H1 (cell line): Measurements from ENCODE around the gene RCBTB1. TPM values are rescaled to one million over a fixed set of nuclear protein-coding genes. Genes with fewer than 3 reads are reported as not detected.

ENCODE experiments used
- CTCF ChIA-PET: fragments of 300-600 bp; sonication (Branson Sonifier 250); formaldehyde crosslinking; loops from one replicate; lab custom pipeline; 2021; ENCODE audit not compliant: partially characterized antibody; lab: Charles Lee
- POLR2A ChIA-PET: fragments of 300-600 bp; sonication (Branson Sonifier 250); formaldehyde crosslinking; loops from one replicate; lab custom pipeline; 2021; ENCODE audit warnings: inconsistent platforms; ENCODE audit not compliant: partially characterized antibody; lab: Charles Lee
- DNase-seq, 2 experiments: peaks; one replicate each; pipeline versions ENCODE4 v3.0.0 to v3.0.0-alpha.2; 2010 to 2022; ENCODE audit warnings: low spot score in 2 of 2, low read depth in 1 of 2, mixed read lengths in 1 of 2
- FAIRE-seq: peaks from 2 replicates; lab custom pipeline; 2011; peaks lifted over from hg19 to GRCh38; lab: Jason Lieb, UNC
- H2AFZ ChIP-seq: 2 replicates; pipeline ENCODE4 v1.8.1; 2012; ENCODE audit warnings: low read length, inconsistent platforms
- H2AK5ac ChIP-seq: 2 replicates; pipeline ENCODE4 v1.6.1; 2013; ENCODE audit warnings: low read depth, low read length
- H2BK120ac ChIP-seq: replicated peaks from 2 replicates; pipeline ENCODE3; 2013; ENCODE audit warnings: low read depth, low read length, inconsistent platforms
- H2BK12ac ChIP-seq: 2 replicates; pipeline ENCODE4 v1.6.1; 2013; ENCODE audit warnings: low read depth, low read length
- H2BK15ac ChIP-seq: 2 replicates; pipeline ENCODE4 v1.6.1; 2013; ENCODE audit warnings: low read length
- H2BK20ac ChIP-seq: 2 replicates; pipeline ENCODE4 v1.6.1; 2013; ENCODE audit warnings: low read length
- H2BK5ac ChIP-seq: 2 replicates; pipeline ENCODE4 v1.6.1; 2013; ENCODE audit warnings: low read depth, low read length
- H3K14ac ChIP-seq: 2 replicates; pipeline ENCODE4 v1.6.1; 2013; ENCODE audit warnings: inconsistent platforms; ENCODE audit not compliant: insufficient read length
- H3K18ac ChIP-seq: 2 replicates; pipeline ENCODE4 v1.6.1; 2013; ENCODE audit warnings: low read length; ENCODE audit errors: extremely low read depth
- H3K23ac ChIP-seq: 2 replicates; pipeline ENCODE4 v1.6.1; 2013; ENCODE audit warnings: inconsistent platforms; ENCODE audit not compliant: insufficient read length
- H3K23me2 ChIP-seq: 2 replicates; pipeline ENCODE4 v1.6.1; 2013; ENCODE audit warnings: low read depth, low read length
- H3K27ac ChIP-seq: 2 replicates; pipeline ENCODE4 v1.6.1; 2011; ENCODE audit warnings: low read depth, low read length, inconsistent platforms
- H3K27me3 ChIP-seq, 4 experiments: replicated peaks in 1 of 4; 1 replicate in 1 of 4; 2 replicates in 3 of 4; pipeline versions ENCODE4 v1.6.1 to v1.8.1; 2011 to 2013; ENCODE audit warnings: low read length in 3 of 4, mild to moderate bottlenecking in 3 of 4, inconsistent platforms in 2 of 4, mixed read lengths in 2 of 4, moderate library complexity in 1 of 4; ENCODE audit not compliant: control insufficient read depth in 3 of 4, insufficient read depth in 3 of 4; ENCODE audit errors: extremely low read depth in 1 of 4
- H3K36me3 ChIP-seq, 4 experiments: 2 replicates each; pipeline versions ENCODE4 v1.6.1 to v1.8.1; 2011 to 2013; ENCODE audit warnings: mild to moderate bottlenecking in 4 of 4, low read length in 3 of 4, moderate library complexity in 2 of 4, control low read depth in 1 of 4, inconsistent platforms in 1 of 4; ENCODE audit not compliant: insufficient read depth in 4 of 4, control insufficient read depth in 2 of 4
- H3K4ac ChIP-seq: replicated peaks from 2 replicates; pipeline ENCODE3; 2013; ENCODE audit warnings: low read length, low read depth, mixed read lengths, inconsistent platforms; ENCODE audit not compliant: insufficient read length
- H3K4me1 ChIP-seq, 4 experiments: replicated peaks in 1 of 4; 1 replicate in 1 of 4; 2 replicates in 3 of 4; pipeline versions ENCODE4 v1.6.1 to v1.8.1; 2011 to 2013; ENCODE audit warnings: low read length in 3 of 4, inconsistent platforms in 2 of 4, mixed read lengths in 1 of 4; ENCODE audit not compliant: insufficient read depth in 4 of 4, control insufficient read depth in 3 of 4
- H3K4me2 ChIP-seq, 2 experiments: 2 replicates each; pipeline versions ENCODE4 v1.6.1 to v1.8.1; 2011 to 2013; ENCODE audit warnings: low read depth in 2 of 2, low read length in 2 of 2, control low read depth in 1 of 2, inconsistent platforms in 1 of 2, mild to moderate bottlenecking in 1 of 2; ENCODE audit not compliant: insufficient read depth in 1 of 2
- H3K4me3 ChIP-seq, 4 experiments: fragments of 200-600, 300-600 bp in 1 of 4; sonication (generic), shearing (Covaris generic), sonication (Bioruptor Twin) in 1 of 4; 2 replicates each; pipeline versions ENCODE4 v1.5.1 to v1.8.1; 2011 to 2016; ENCODE audit warnings: low read length in 4 of 4, low read depth in 3 of 4, control low read depth in 2 of 4, inconsistent platforms in 2 of 4, mild to moderate bottlenecking in 2 of 4, mixed read lengths in 1 of 4, moderate library complexity in 1 of 4; ENCODE audit not compliant: insufficient read depth in 2 of 4; ENCODE audit errors: extremely low read depth in 1 of 4
- H3K56ac ChIP-seq: replicated peaks from 2 replicates; pipeline ENCODE3; 2013; ENCODE audit warnings: low read depth, mild to moderate bottlenecking, mixed read lengths, low read length, inconsistent platforms; ENCODE audit not compliant: insufficient read length
- H3K79me1 ChIP-seq: 2 replicates; pipeline ENCODE4 v1.6.1; 2013; ENCODE audit warnings: low read depth, low read length, control low read depth
- H3K79me2 ChIP-seq, 2 experiments: 2 replicates each; pipeline versions ENCODE4 v1.6.1 to v1.8.1; 2012 to 2013; ENCODE audit warnings: low read length in 2 of 2, mild to moderate bottlenecking in 2 of 2, inconsistent platforms in 1 of 2; ENCODE audit not compliant: insufficient read depth in 2 of 2, control insufficient read depth in 1 of 2
- H3K9ac ChIP-seq, 4 experiments: replicated peaks in 1 of 4; 1 replicate in 1 of 4; 2 replicates in 3 of 4; pipeline versions ENCODE4 v1.6.1 to v1.8.1; 2011 to 2013; ENCODE audit warnings: low read depth in 3 of 4, low read length in 3 of 4, control low read depth in 2 of 4, mild to moderate bottlenecking in 2 of 4, moderate library complexity in 2 of 4, inconsistent platforms in 1 of 4; ENCODE audit errors: extremely low read depth in 1 of 4
- H3K9me3 ChIP-seq, 2 experiments: 2 replicates each; pipeline versions ENCODE4 v1.6.1 to v1.8.1; 2012 to 2013; ENCODE audit warnings: mild to moderate bottlenecking in 2 of 2, moderate library complexity in 2 of 2, control low read depth in 1 of 2, inconsistent platforms in 1 of 2, low read depth in 1 of 2, low read length in 1 of 2, mixed read lengths in 1 of 2; ENCODE audit not compliant: insufficient read depth in 2 of 2
- H4K20me1 ChIP-seq, 2 experiments: replicated peaks in 1 of 2; 2 replicates each; pipeline versions ENCODE3 to v1.8.1; 2011 to 2013; ENCODE audit warnings: inconsistent platforms in 2 of 2, low read length in 2 of 2, mild to moderate bottlenecking in 1 of 2; ENCODE audit not compliant: insufficient read depth in 2 of 2, control insufficient read depth in 1 of 2
- H4K5ac ChIP-seq: 2 replicates; pipeline ENCODE4 v1.6.1; 2013; ENCODE audit warnings: low read length, low read depth, mixed read lengths, inconsistent platforms; ENCODE audit not compliant: insufficient read length
- H4K8ac ChIP-seq: 2 replicates; pipeline ENCODE4 v1.8.0; 2013; ENCODE audit warnings: mild to moderate bottlenecking, moderate library complexity, low read length, inconsistent platforms; ENCODE audit not compliant: insufficient read depth; ENCODE audit errors: extremely low read depth
- H4K91ac ChIP-seq: replicated peaks from 2 replicates; pipeline ENCODE3; 2013; ENCODE audit warnings: low read length, mixed read lengths, inconsistent platforms; ENCODE audit not compliant: insufficient read length
- CBX8 ChIP-seq: fragments of 300-800, 300-1000 bp; sonication (generic); IDR thresholded peaks from 2 replicates; pipeline ENCODE4 v1.7.1; 2016; ENCODE audit warnings: low read depth, low read length, borderline replicate concordance
- CHD1 ChIP-seq: IDR thresholded peaks from 2 replicates; pipeline ENCODE4 v1.6.1; 2012; ENCODE audit warnings: low read depth, low read length, improper control_type of control experiment
- MAFK ChIP-seq: IDR thresholded peaks from 2 replicates; pipeline ENCODE4 v1.6.1; 2012; ENCODE audit warnings: low read depth, mild to moderate bottlenecking, improper control_type of control experiment, low read length
- PHF8 ChIP-seq: fragments of 200-600 bp; sonication (generic); conservative IDR thresholded peaks from 2 replicates; pipeline ENCODE4 v1.7.1; 2012; ENCODE audit warnings: low read depth, mild to moderate bottlenecking, inconsistent platforms, low read length, moderate library complexity
- POLR2A ChIP-seq, 2 experiments: IDR thresholded peaks; 1 replicate in 1 of 2; 2 replicates in 1 of 2; pipeline ENCODE4 v1.6.1; 2011; ENCODE audit warnings: low read depth in 2 of 2, low read length in 2 of 2, mild to moderate bottlenecking in 2 of 2; ENCODE audit errors: control extremely low read depth in 1 of 2
- SAP30 ChIP-seq: fragments of 300-600 bp; sonication (generic); IDR thresholded peaks from 2 replicates; pipeline ENCODE4 v1.7.1; 2012; ENCODE audit warnings: low read length, moderate library complexity, mild to moderate bottlenecking, inconsistent platforms; ENCODE audit not compliant: insufficient read depth, insufficient replicate concordance
- SIN3A ChIP-seq, 2 experiments: IDR thresholded peaks in 1 of 2; conservative IDR thresholded peaks in 1 of 2; 2 replicates each; pipeline ENCODE4 v1.6.1; 2011 to 2012; ENCODE audit warnings: low read length in 2 of 2, improper control_type of control experiment in 1 of 2, low read depth in 1 of 2, mild to moderate bottlenecking in 1 of 2
- SIRT6 ChIP-seq: IDR thresholded peaks from one replicate; pipeline ENCODE4 v1.7.1; 2012; ENCODE audit warnings: low read length, inconsistent platforms
- TAF7 ChIP-seq: optimal IDR thresholded peaks from 2 replicates; pipeline ENCODE3; 2011; ENCODE audit warnings: low read depth, mild to moderate bottlenecking, inconsistent platforms, low read length, moderate library complexity, borderline replicate concordance
- TBP ChIP-seq: IDR thresholded peaks from 2 replicates; pipeline ENCODE4 v1.6.1; 2011; ENCODE audit warnings: low read depth, low read length, improper control_type of control experiment
- WGBS, 2 experiments: shearing (Covaris generic) in 1 of 2; methylation state at CpG; one replicate each; pipeline versions ENCODE4 v1.1.6 to v1.1.7; 2013 to 2015; ENCODE audit warnings: low lambda C conversion rate in 2 of 2, mixed read lengths in 2 of 2, inconsistent platforms in 1 of 2, low coverage in 1 of 2, missing lambda C conversion rate in 1 of 2; ENCODE audit not compliant: insufficient replicate concordance in 2 of 2, insufficient coverage in 1 of 2, insufficient read length in 1 of 2; ENCODE audit errors: extremely low coverage in 1 of 2, missing lambda C conversion rate in 1 of 2; 5-methylcytosine and 5-hydroxymethylcytosine counted together
- polyA plus RNA-seq, 7 experiments: library from polyadenylated mRNA; depleted of rRNA in 3 of 7; stranded (reverse) in 5 of 7; unstranded in 2 of 7; fragments of >200 nt in 5 of 7; fragments of 200-250 nt in 2 of 7; gene quantifications; 1 replicate in 5 of 7; 2 replicates in 1 of 7; 4 replicates in 1 of 7; pipeline versions ENCODE4 v1.2.1 to v1.2.3, GENCODE V29; 2011 to 2013; ENCODE audit warnings: missing spikeins in 2 of 7, mixed read lengths in 2 of 7
- total RNA-seq: library from RNA; stranded (reverse); fragmentation: NEBNext Ultra II Directional; extraction: Animal tissue kit (Norgen Biotek cat#: 25700); gene quantifications from 2 replicates; pipeline ENCODE4 v1.2.1, GENCODE V29; 2021

The RCBTB1 gene
- total and polyA plus RNA-seq, 2 of the 8 experiments (the other 6 are each of a cell fraction or from before 2014, with no cell fraction given), result 13.7 to 29.8 TPM

DNA sequence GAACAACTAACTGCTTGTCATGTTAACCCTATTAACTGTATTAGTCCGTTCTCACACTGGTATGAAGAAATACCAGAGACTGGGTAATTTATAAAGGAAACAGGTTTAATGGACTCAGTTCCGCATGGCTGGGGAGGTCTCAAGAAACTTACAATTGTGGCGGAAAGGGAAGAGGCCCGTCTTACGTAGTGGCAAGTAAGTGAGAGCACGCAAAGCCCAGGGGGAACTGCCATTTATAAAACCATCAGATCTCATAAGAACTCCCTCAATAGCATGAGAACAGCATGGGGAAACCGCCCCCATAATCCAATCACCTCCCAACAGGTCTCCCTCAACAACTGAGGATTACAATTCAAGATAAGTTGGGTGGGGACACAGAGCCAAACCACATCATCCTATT lies 54.9 kb downstream of the RCBTB1 start:
- TF ChIP-seq TAF7 (no peak), SAP30 (no peak), CBX8 (no peak), TBP (no peak), POLR2A (IDR thresholded peaks at IDR 0.05; ENCODE audit: control extremely low read depth in 1 of 2, low read depth in 2 of 2, low read length in 2 of 2) (no peak), SIN3A (conservative IDR thresholded peaks at IDR 0.05 in 1 of 2, IDR thresholded peaks at IDR 0.05 in 1 of 2; ENCODE audit: low read depth in 1 of 2, low read length in 2 of 2) (no peak), PHF8 (no peak), SIRT6 (no peak), MAFK (no peak), CHD1 (no peak)
- TF ChIP-seq, all 59 proteins: peak for 0
- H3K18ac ChIP-seq, result no peak overlapping the region
- no peak overlapping the region for H4K8ac ChIP-seq
- H2BK12ac ChIP-seq, result no peak overlapping the region
- 95% methylated on average over 7 of the region's 7 CpGs; no CpG with 5 or more reads in 1 of the 2 experiments for WGBS, 2 experiments
- POLR2A ChIA-PET, result interaction anchor here (0.6 to 1.0 kb wide), 2 partner anchors 10 to 76 kb away, joined by 3 to 5 read pairs; no protein-coding TSS in a partner anchor
- no peak overlapping the region for H3K9ac ChIP-seq
- no peak overlapping the region for H3K4ac ChIP-seq
- no peaks in the 10 kb centered on the region for H3K9me3 ChIP-seq
- peaks cover 0 to 2% of the 10 kb centered on the region in 2 experiments for H4K20me1 ChIP-seq
- peaks cover 0 to 15% (median 2%) of the 10 kb centered on the region in 4 experiments; a peak in 4 of 8 replicates for H3K36me3 ChIP-seq
- H3K23me2 ChIP-seq, result no peaks in the 10 kb centered on the region
- no peak overlapping the region for H2BK20ac ChIP-seq
- no peak overlapping the region for H4K5ac ChIP-seq
- no peaks in the 10 kb centered on the region for H3K4me1 ChIP-seq
- no peaks in the 10 kb centered on the region for H3K79me1 ChIP-seq
- H3K56ac ChIP-seq, result no peak overlapping the region
- H3K27me3 ChIP-seq, result no peaks in the 10 kb centered on the region
- FAIRE-seq (no peak), DNase-seq (no peak)
- no peak overlapping the region for H3K14ac ChIP-seq
- H2AK5ac ChIP-seq, result no peak overlapping the region
- no peak overlapping the region for H2BK5ac ChIP-seq
- H3K79me2 ChIP-seq, result no peaks in the 10 kb centered on the region
- H4K91ac ChIP-seq, result no peak overlapping the region
- H2BK15ac ChIP-seq, result no peak overlapping the region
- H3K27ac ChIP-seq, result no peak overlapping the region
- no peak overlapping the region for H3K4me2 ChIP-seq
- no peak overlapping the region for H2AFZ ChIP-seq
- H3K4me3 ChIP-seq, result no peak overlapping the region
- CTCF ChIA-PET, result interaction anchor here (0.8 to 1.7 kb wide), 4 partner anchors 10 to 77 kb away, joined by 3 to 5 read pairs (median 4); no protein-coding TSS in a partner anchor
- no peak overlapping the region for H3K23ac ChIP-seq
- no peak overlapping the region for H2BK120ac ChIP-seq
